Mesenchymal stem cell (in vitro differentiated cells and primary cell): ENCODE data around the gene SYDE2.

Experiments used
- DNase-seq: peaks from one replicate; pipeline ENCODE4 v3.0.0-alpha.2; 2013
- H2AFZ ChIP-seq: one replicate; pipeline ENCODE4 v1.6.1; 2013; ENCODE audit warnings: low read depth, mild to moderate bottlenecking, control low read depth, inconsistent platforms, low read length, moderate library complexity
- H2AK5ac ChIP-seq: 2 replicates; pipeline ENCODE4 v1.6.1; 2013; ENCODE audit warnings: low read length, moderate library complexity, mild to moderate bottlenecking, inconsistent platforms; ENCODE audit not compliant: severe bottlenecking
- H2BK120ac ChIP-seq: one replicate; pipeline ENCODE4 v1.6.1; 2013; ENCODE audit warnings: low read depth, mild to moderate bottlenecking, inconsistent platforms, low read length, moderate library complexity
- H2BK12ac ChIP-seq, 2 experiments: one replicate each; pipeline ENCODE4 v1.6.1; 2013; ENCODE audit warnings: inconsistent platforms in 2 of 2, low read length in 2 of 2, mild to moderate bottlenecking in 2 of 2, moderate library complexity in 2 of 2, control low read depth in 1 of 2
- H2BK15ac ChIP-seq: one replicate; pipeline ENCODE4 v1.6.1; 2013; ENCODE audit warnings: mild to moderate bottlenecking, low read depth, inconsistent platforms; ENCODE audit not compliant: poor library complexity, severe bottlenecking
- H2BK5ac ChIP-seq: 2 replicates; pipeline ENCODE4 v1.6.1; 2013; ENCODE audit warnings: low read depth, mild to moderate bottlenecking, low read length, control low read depth, inconsistent platforms; ENCODE audit not compliant: poor library complexity, severe bottlenecking
- H3K14ac ChIP-seq, 2 experiments: one replicate each; pipeline ENCODE4 v1.6.1; 2013; ENCODE audit warnings: inconsistent platforms in 2 of 2, low read length in 2 of 2, control low read depth in 1 of 2, mild to moderate bottlenecking in 1 of 2, moderate library complexity in 1 of 2
- H3K18ac ChIP-seq, 2 experiments: one replicate each; pipeline ENCODE4 v1.6.1; 2013; ENCODE audit warnings: inconsistent platforms in 2 of 2, low read length in 2 of 2, control low read depth in 1 of 2, low read depth in 1 of 2, mild to moderate bottlenecking in 1 of 2
- H3K23ac ChIP-seq, 2 experiments: one replicate each; pipeline ENCODE4 v1.6.1; 2013; ENCODE audit warnings: inconsistent platforms in 2 of 2, low read length in 2 of 2, mild to moderate bottlenecking in 2 of 2, moderate library complexity in 2 of 2, control low read depth in 1 of 2
- H3K27ac ChIP-seq: 2 replicates; pipeline ENCODE4 v1.5.1; 2013; ENCODE audit warnings: mild to moderate bottlenecking, moderate library complexity, low read length, control low read depth, inconsistent platforms; ENCODE audit not compliant: poor library complexity, severe bottlenecking
- H3K27me3 ChIP-seq, 2 experiments: 2 replicates each; pipeline versions ENCODE4 v1.6.1 to v1.7.0; 2013; ENCODE audit warnings: low read length in 2 of 2, mild to moderate bottlenecking in 2 of 2, moderate library complexity in 2 of 2, control low read depth in 1 of 2, inconsistent platforms in 1 of 2; ENCODE audit not compliant: control insufficient read depth in 1 of 2, insufficient read depth in 1 of 2
- H3K36me3 ChIP-seq, 2 experiments: 2 replicates each; pipeline versions ENCODE4 v1.6.1 to v1.7.0; 2013; ENCODE audit warnings: low read length in 2 of 2, control low read depth in 1 of 2, inconsistent platforms in 1 of 2, low read depth in 1 of 2, mild to moderate bottlenecking in 1 of 2; ENCODE audit not compliant: insufficient read depth in 2 of 2, control insufficient read depth in 1 of 2
- H3K4ac ChIP-seq, 2 experiments: one replicate each; pipeline ENCODE4 v1.6.1; 2013; ENCODE audit warnings: inconsistent platforms in 2 of 2, low read length in 2 of 2, mild to moderate bottlenecking in 2 of 2, moderate library complexity in 2 of 2, control low read depth in 1 of 2, low read depth in 1 of 2
- H3K4me1 ChIP-seq: 2 replicates; pipeline ENCODE4 v1.6.1; 2013; ENCODE audit warnings: low read depth, low read length, control low read depth; ENCODE audit not compliant: control insufficient read depth, insufficient read depth
- H3K4me2 ChIP-seq: 2 replicates; pipeline ENCODE4 v1.6.1; 2013; ENCODE audit warnings: low read length, mild to moderate bottlenecking, inconsistent platforms; ENCODE audit not compliant: poor library complexity, severe bottlenecking
- H3K4me3 ChIP-seq, 2 experiments: 2 replicates each; pipeline versions ENCODE4 v1.5.1 to v1.7.0; 2013; ENCODE audit warnings: low read length in 2 of 2, mild to moderate bottlenecking in 2 of 2, control low read depth in 1 of 2, low read depth in 1 of 2; ENCODE audit not compliant: insufficient read depth in 1 of 2
- H3K79me1 ChIP-seq: replicated peaks from 2 replicates; pipeline ENCODE4 v1.6.1; 2013; ENCODE audit warnings: mild to moderate bottlenecking, control low read depth, low read length, inconsistent platforms; ENCODE audit not compliant: poor library complexity, severe bottlenecking
- H3K9ac ChIP-seq: 2 replicates; pipeline ENCODE4 v1.7.0; 2013; ENCODE audit warnings: mild to moderate bottlenecking, low read length, moderate library complexity
- H3K9me3 ChIP-seq: 2 replicates; pipeline ENCODE4 v1.7.0; 2013; ENCODE audit warnings: mild to moderate bottlenecking, low read length; ENCODE audit not compliant: control insufficient read depth
- H4K8ac ChIP-seq: one replicate; pipeline ENCODE4 v1.6.1; 2013; ENCODE audit warnings: inconsistent platforms, mild to moderate bottlenecking, low read length, moderate library complexity
- H4K91ac ChIP-seq: one replicate; pipeline ENCODE4 v1.6.1; 2013; ENCODE audit warnings: mild to moderate bottlenecking, low read length, inconsistent platforms
- WGBS: methylation state at CpG from one replicate; pipeline ENCODE4 v1.1.7; 2013; ENCODE audit warnings: mixed read lengths; 5-methylcytosine and 5-hydroxymethylcytosine counted together

SYDE2 gene

GRCh38 chr1:85245456-85245855, 44.6 kb upstream of the SYDE2 start:
- Histone ChIP-seq H3K23ac (no peak overlapping the region), H3K4me2 (no peak overlapping the region), H2BK120ac (no peak overlapping the region), H3K18ac (peak overlapping the region in 1 of 2 experiments; percentile 48), H3K79me1 (no peaks in the 10 kb centered on the region), H3K9ac (peak overlapping the region; percentile 50), H3K14ac (no peak overlapping the region), H2AFZ (no peak overlapping the region), H4K8ac (no peak overlapping the region), H3K27me3 (no peaks in the 10 kb centered on the region), H2BK15ac (no peak overlapping the region), H3K4me1 (peaks cover 2% of the 10 kb centered on the region), H2BK12ac (peak overlapping the region in 1 of 2 experiments; percentile 72), H3K9me3 (no peaks in the 10 kb centered on the region), H3K36me3 (peaks cover 0 to under 1% of the 10 kb centered on the region in 2 experiments), H3K4ac (no peak overlapping the region), H3K27ac (no peak overlapping the region), H4K91ac (no peak overlapping the region), H2AK5ac (no peak overlapping the region), H3K4me3 (no peak overlapping the region), H2BK5ac (no peak overlapping the region)
- 75% methylated on average over 1 of the region's 1 CpG for WGBS
- peak; percentile 17 for DNase-seq

- Histone ChIP-seq H2AK5ac (no peak overlapping the region), H3K4me3 (no peak overlapping the region), H3K9ac (peak overlapping the region; percentile 50), H4K8ac (peak overlapping the region; percentile 64), H2BK5ac (no peak overlapping the region), H3K14ac (no peak overlapping the region), H3K27ac (peak overlapping the region; percentile 41), H4K91ac (no peak overlapping the region), H3K23ac (no peak overlapping the region), H3K36me3 (no peaks in the 10 kb centered on the region), H3K4me2 (no peak overlapping the region), H3K18ac (peak overlapping the region in 1 of 2 experiments; percentile 60), H3K27me3 (no peaks in the 10 kb centered on the region), H3K4me1 (peaks cover 2% of the 10 kb centered on the region), H3K9me3 (no peaks in the 10 kb centered on the region), H3K79me1 (no peaks in the 10 kb centered on the region), H2BK15ac (no peak overlapping the region), H2BK12ac (peak overlapping the region; percentile 3 to 69), H3K4ac (peak overlapping the region; percentile 37 to 75), H2BK120ac (peak overlapping the region; percentile 73), H2AFZ (no peak overlapping the region)
- peak; percentile 69 for DNase-seq
- WGBS, result 12% methylated on average over 4 of the region's 4 CpGs
These were observed 43.6 kb upstream of the SYDE2 start for GRCh38 chr1:85244271-85245061.

- Histone ChIP-seq H3K27ac (no peak overlapping the region), H3K9ac (no peak overlapping the region), H4K91ac (no peak overlapping the region), H3K14ac (no peak overlapping the region), H3K36me3 (no peaks in the 10 kb centered on the region), H3K27me3 (no peaks in the 10 kb centered on the region), H3K4me2 (no peak overlapping the region), H3K4me1 (peaks cover 2% of the 10 kb centered on the region), H4K8ac (no peak overlapping the region), H2AK5ac (no peak overlapping the region), H3K79me1 (no peaks in the 10 kb centered on the region), H3K9me3 (no peaks in the 10 kb centered on the region), H2BK15ac (no peak overlapping the region), H3K23ac (no peak overlapping the region), H3K4ac (no peak overlapping the region), H2BK120ac (no peak overlapping the region), H2BK12ac (no peak overlapping the region), H2BK5ac (no peak overlapping the region), H3K4me3 (no peak overlapping the region), H2AFZ (no peak overlapping the region), H3K18ac (no peak overlapping the region)
- peak; percentile 17 for DNase-seq
These were observed 42.6 kb upstream of the SYDE2 start for GRCh38 chr1:85243372-85243771.

DNA sequence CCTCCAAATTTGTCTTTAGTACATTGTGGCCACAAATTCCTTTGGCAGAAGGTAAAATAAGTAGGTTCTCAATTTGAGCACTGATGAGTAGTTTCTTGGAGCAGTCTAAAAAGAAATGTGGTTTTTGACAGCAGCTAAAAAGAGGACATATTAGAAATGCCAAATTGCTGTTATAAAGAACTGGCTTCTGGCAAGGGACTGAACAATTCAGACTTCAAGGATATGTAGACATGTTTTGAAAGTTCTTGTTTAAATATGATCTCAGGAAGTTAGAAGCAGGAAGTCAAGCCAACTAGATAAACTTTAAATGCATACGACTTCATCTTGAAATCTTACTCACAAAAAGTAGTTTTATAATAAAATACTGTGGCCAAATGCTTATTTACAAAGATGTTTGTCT, 39.8 kb upstream of the SYDE2 start:
- Histone ChIP-seq H3K79me1 (no peaks in the 10 kb centered on the region), H3K9me3 (no peaks in the 10 kb centered on the region), H3K18ac (no peak overlapping the region), H4K91ac (no peak overlapping the region), H2BK15ac (no peak overlapping the region), H3K27me3 (no peaks in the 10 kb centered on the region), H3K4ac (no peak overlapping the region), H2AK5ac (no peak overlapping the region), H2AFZ (no peak overlapping the region), H3K27ac (peak overlapping the region; percentile 9), H2BK5ac (no peak overlapping the region), H3K9ac (peak overlapping the region; percentile 37), H2BK12ac (no peak overlapping the region), H3K4me3 (no peak overlapping the region), H3K14ac (no peak overlapping the region), H4K8ac (no peak overlapping the region), H3K36me3 (no peaks in the 10 kb centered on the region), H3K4me2 (no peak overlapping the region), H2BK120ac (no peak overlapping the region), H3K4me1 (peaks cover 2% of the 10 kb centered on the region), H3K23ac (no peak overlapping the region)
- DNase-seq, result no peak
- WGBS, result no CpG with 5 or more reads among the region's 1 CpG
